Mesodermal cell (in vitro differentiated cells): ENCODE data around the gene ADA.
"Not testable (repeated sequence)": the region's sequence is repeated elsewhere in the genome, so short reads cannot be mapped to it uniquely, and the experiment has no call there.

Source experiments
- H3K27ac ChIP-seq: 2 replicates; pipeline ENCODE4 v1.7.0; 2013; ENCODE audit warnings: mild to moderate bottlenecking, low read depth, low read length, moderate library complexity; ENCODE audit not compliant: severe bottlenecking
- H3K36me3 ChIP-seq: 2 replicates; pipeline ENCODE4 v1.7.1; 2013; ENCODE audit warnings: mild to moderate bottlenecking, low read length, moderate library complexity; ENCODE audit not compliant: control insufficient read depth, insufficient read depth
- H3K4me1 ChIP-seq: one replicate; pipeline ENCODE4 v1.7.1; 2013; ENCODE audit warnings: mild to moderate bottlenecking, low read length; ENCODE audit not compliant: insufficient read depth, control insufficient read depth, poor library complexity, severe bottlenecking
- H3K4me3 ChIP-seq: 2 replicates; pipeline ENCODE4 v1.7.0; 2013; ENCODE audit warnings: low read length, control low read depth, mild to moderate bottlenecking; ENCODE audit not compliant: insufficient read depth, poor library complexity, severe bottlenecking; ENCODE audit errors: extremely low read depth
- H3K9me3 ChIP-seq: 2 replicates; pipeline ENCODE4 v1.7.1; 2013; ENCODE audit warnings: mild to moderate bottlenecking, low read length, moderate library complexity; ENCODE audit not compliant: control insufficient read depth
- WGBS, 2 experiments: methylation state at CpG; one replicate each; pipeline ENCODE4 v1.1.5; 2013; ENCODE audit warnings: missing lambda C conversion rate in 2 of 2; ENCODE audit not compliant: insufficient coverage in 2 of 2; 5-methylcytosine and 5-hydroxymethylcytosine counted together

The ADA gene

GRCh38 chr20:44678242-44678641 lies 26.7 kb upstream of the ADA start:
- peak overlapping the region; percentile 80 for H3K27ac ChIP-seq
- no peak overlapping the region for H3K4me3 ChIP-seq
- H3K9me3 ChIP-seq = no peaks in the 10 kb centered on the region
- 31 to 33% methylated on average over 2 of the region's 2 CpGs for WGBS, 2 experiments
- peaks cover 11% of the 10 kb centered on the region for H3K4me1 ChIP-seq
- no peaks in the 10 kb centered on the region for H3K36me3 ChIP-seq

DNA sequence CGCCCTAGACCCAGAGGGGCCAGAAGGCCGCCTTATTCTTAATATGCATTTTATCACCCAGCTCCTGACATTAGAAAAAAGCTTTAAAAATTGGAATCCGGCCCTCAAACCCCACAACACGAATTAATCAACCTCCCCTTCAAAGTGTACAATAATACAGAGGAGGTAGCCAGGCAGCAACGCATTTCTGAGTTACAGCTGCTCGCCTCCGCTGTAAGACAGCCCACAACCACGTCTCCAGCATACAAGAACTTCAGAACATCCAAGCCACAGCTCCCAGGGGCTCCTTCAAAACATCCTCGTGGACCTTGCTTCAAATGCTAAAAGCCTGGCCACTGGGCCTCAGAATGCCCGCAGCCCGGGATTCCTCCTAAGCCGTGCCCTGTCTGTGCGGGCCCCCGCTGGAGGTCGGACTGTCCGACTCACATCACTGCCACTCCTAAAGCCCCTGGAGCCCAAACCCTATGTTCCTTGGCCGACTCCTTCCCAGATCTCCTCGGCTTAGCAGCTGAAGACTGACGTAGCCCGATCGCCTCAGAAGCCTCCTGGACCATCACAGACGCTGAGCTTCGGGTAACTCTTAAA lies 20.9 kb upstream of the ADA start:
- not testable (repeated sequence) for H3K4me3 ChIP-seq, H3K9me3 ChIP-seq, H3K27ac ChIP-seq, H3K4me1 ChIP-seq, H3K36me3 ChIP-seq
- 89 to 95% methylated on average over 11 to 19 of the region's 23 CpGs for WGBS, 2 experiments

DNA sequence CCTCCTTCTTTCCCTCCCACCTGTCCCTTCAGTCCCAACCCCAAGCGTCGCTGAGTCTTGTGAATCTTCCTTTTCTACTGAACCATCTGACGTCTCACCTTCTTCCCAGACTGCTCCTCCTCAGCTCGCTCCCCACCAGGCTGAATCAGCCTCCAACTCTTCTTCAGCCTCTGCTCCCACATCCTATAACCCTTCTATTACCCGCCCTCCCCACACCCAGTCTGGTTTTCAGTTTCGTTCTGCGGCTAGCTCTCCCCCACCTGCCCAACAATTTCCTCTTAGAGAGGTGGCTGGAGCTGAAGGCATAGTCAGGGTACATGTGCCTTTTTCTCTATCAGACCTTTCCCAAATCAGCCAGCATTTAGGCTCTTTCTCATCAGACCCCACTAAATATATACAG lies 20.0 kb upstream of the ADA start:
- not testable (repeated sequence) for H3K4me1 ChIP-seq, H3K27ac ChIP-seq, H3K4me3 ChIP-seq, H3K9me3 ChIP-seq, H3K36me3 ChIP-seq
- WGBS, 2 experiments = 88 to 94% methylated on average over 1 to 4 of the region's 7 CpGs

DNA sequence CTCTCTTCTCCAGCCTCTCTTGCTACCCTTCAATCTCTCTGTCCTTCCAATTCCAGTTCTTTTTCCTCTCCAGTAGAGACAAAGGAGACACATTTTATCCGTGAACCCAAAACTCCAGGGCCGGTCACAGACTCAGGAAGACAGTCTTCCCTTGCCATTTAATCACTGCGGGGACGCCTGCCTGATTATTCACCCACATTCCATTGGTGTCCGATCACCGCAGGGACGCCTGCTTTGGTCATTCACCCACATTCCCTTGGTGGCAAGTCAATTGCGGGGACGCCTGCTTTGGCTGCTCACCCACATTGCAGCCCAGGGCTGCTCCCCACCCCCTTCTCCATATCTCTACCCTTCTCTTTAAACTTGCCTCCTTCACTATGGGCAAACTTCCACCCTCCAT lies 19.4 kb upstream of the ADA start:
- not testable (repeated sequence) for H3K4me3 ChIP-seq, H3K36me3 ChIP-seq, H3K27ac ChIP-seq, H3K4me1 ChIP-seq, H3K9me3 ChIP-seq
- WGBS, 2 experiments = 93 to 95% methylated on average over 4 to 7 of the region's 9 CpGs

GRCh38 chr20:44666066-44666465 lies 14.6 kb upstream of the ADA start:
- H3K4me3 ChIP-seq = no peak overlapping the region
- no peak overlapping the region for H3K27ac ChIP-seq
- 82 to 100% methylated on average over 2 of the region's 3 CpGs for WGBS, 2 experiments
- no peaks in the 10 kb centered on the region for H3K36me3 ChIP-seq
- no peaks in the 10 kb centered on the region for H3K9me3 ChIP-seq
- peaks cover 2% of the 10 kb centered on the region for H3K4me1 ChIP-seq

GRCh38 chr20:44664131-44664530 lies 12.6 kb upstream of the ADA start:
- Histone ChIP-seq H3K36me3 (no peaks in the 10 kb centered on the region), H3K4me1 (no peaks in the 10 kb centered on the region), H3K4me3 (no peak overlapping the region), H3K9me3 (no peaks in the 10 kb centered on the region), H3K27ac (no peak overlapping the region)
- 67 to 71% methylated on average over 2 of the region's 3 CpGs for WGBS, 2 experiments

DNA sequence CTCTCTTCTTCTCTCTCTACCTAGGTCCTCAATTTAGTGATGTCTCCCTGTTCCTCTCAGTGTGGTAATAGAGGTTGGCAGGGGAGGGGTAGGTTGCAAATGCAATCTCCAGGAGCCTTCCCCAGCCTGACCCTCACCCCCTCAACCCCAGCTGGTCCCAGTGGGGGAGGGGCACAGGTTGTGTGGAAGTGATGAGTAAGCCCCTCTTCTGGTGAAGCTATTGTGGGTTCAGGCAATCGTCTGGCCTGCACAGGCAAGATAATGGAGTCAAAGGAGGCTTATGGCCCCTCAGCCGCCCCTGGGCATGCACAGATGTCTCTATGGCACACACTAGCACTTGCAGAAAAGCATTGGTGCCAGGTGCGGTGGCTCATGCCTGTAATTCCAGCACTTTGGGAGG lies 10.8 kb upstream of the ADA start:
- no peak overlapping the region for H3K4me3 ChIP-seq
- H3K27ac ChIP-seq = no peak overlapping the region
- no peaks in the 10 kb centered on the region for H3K9me3 ChIP-seq
- no peaks in the 10 kb centered on the region for H3K36me3 ChIP-seq
- no peaks in the 10 kb centered on the region for H3K4me1 ChIP-seq
- WGBS, 2 experiments = 45 to 79% methylated on average over 2 of the region's 3 CpGs

DNA sequence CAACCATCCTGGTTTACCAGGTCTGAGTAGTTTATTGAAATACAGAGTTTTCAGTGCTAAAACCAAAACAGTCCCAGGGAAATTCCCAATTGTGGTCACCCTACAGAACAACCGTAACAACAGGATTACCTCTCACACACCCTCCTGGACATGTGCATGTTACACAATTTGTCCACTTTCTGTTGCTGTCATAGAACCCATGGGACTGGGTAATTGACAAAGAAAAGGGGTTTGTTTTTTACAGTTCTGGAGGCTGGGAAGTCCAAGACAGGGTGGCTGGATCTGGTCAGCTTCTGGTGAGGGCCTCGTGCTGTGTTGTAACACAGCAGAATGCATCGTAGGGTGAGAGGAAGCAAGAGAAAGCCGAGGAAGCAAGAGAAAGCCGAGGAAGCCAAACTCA lies 9.1 kb upstream of the ADA start:
- no peak overlapping the region for H3K27ac ChIP-seq
- H3K4me3 ChIP-seq = no peak overlapping the region
- H3K36me3 ChIP-seq = no peaks in the 10 kb centered on the region
- 95% methylated on average over 4 of the region's 5 CpGs; no CpG with 5 or more reads in 1 of the 2 experiments for WGBS, 2 experiments
- H3K9me3 ChIP-seq = no peaks in the 10 kb centered on the region
- H3K4me1 ChIP-seq = no peaks in the 10 kb centered on the region

DNA sequence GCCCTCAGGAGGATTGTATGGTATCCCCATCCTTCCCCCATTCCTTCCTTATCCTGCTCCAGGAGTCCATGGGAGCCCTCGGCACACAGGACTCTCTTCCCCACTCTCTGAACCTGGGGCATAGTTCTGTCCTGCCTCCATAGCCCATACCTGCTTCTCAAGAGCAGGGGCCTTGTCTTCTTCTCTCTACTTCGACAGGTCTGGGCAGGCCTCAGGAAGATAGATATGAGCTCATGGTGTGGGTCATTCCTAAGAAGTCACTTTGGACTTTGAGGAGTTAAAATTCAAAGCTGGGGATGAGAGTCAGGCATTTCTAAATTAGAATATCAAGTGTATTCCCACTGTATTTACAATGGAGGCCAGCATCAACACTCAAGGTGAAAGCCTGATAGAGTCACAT lies 8.4 kb upstream of the ADA start:
- 100% methylated on average over 1 of the region's 2 CpGs; no CpG with 5 or more reads in 1 of the 2 experiments for WGBS, 2 experiments
- Histone ChIP-seq H3K27ac (no peak overlapping the region), H3K4me3 (no peak overlapping the region), H3K36me3 (no peaks in the 10 kb centered on the region), H3K4me1 (no peaks in the 10 kb centered on the region), H3K9me3 (no peaks in the 10 kb centered on the region)

- no peak overlapping the region for H3K27ac ChIP-seq
- peaks cover 3% of the 10 kb centered on the region for H3K9me3 ChIP-seq
- H3K4me3 ChIP-seq = no peak overlapping the region
- H3K4me1 ChIP-seq = no peaks in the 10 kb centered on the region
- no peaks in the 10 kb centered on the region for H3K36me3 ChIP-seq
These were observed 7.3 kb upstream of the ADA start for GRCh38 chr20:44658810-44659209.

- no peaks in the 10 kb centered on the region for H3K4me1 ChIP-seq
- no peak overlapping the region for H3K27ac ChIP-seq
- peaks cover 3% of the 10 kb centered on the region for H3K9me3 ChIP-seq
- 100% methylated on average over 2 of the region's 2 CpGs for WGBS, 2 experiments
- H3K36me3 ChIP-seq = no peaks in the 10 kb centered on the region
- no peak overlapping the region for H3K4me3 ChIP-seq
These were observed 6.4 kb upstream of the ADA start for GRCh38 chr20:44657875-44658274.
